ENCODE data around the gene MED1.

The MED1 gene

GRCh38 chr17:39364236-39365025, 86.6 kb downstream of the MED1 start:
- no peak for DNase-seq (ENCODE audit: low read depth in 4 of 4, low spot score in 1 of 4)

- DNase-seq (ENCODE audit: low read depth in 4 of 4, low spot score in 1 of 4): no peak
Observed at GRCh38 chr17:39361064-39361463, 90.0 kb downstream of the MED1 start.

- no peak for DNase-seq (ENCODE audit: low read depth in 4 of 4, low spot score in 1 of 4)
Observed at GRCh38 chr17:39360537-39360936, 90.5 kb downstream of the MED1 start.

- DNase-seq (ENCODE audit: low read depth in 4 of 4, low spot score in 1 of 4): no peak
Observed at GRCh38 chr17:39359994-39360393, 91.1 kb downstream of the MED1 start.

GRCh38 chr17:39357986-39358385, 93.1 kb downstream of the MED1 start:
- no peak for DNase-seq (ENCODE audit: low read depth in 4 of 4, low spot score in 1 of 4)

- no peak for DNase-seq (ENCODE audit: low read depth in 4 of 4, low spot score in 1 of 4)
Observed at GRCh38 chr17:39357488-39357887, 93.6 kb downstream of the MED1 start.

Data from stimulated activated CD4-positive, alpha-beta T cell treated with anti-CD3 and anti-CD28 coated beads, Interleukin-1b, Interleukin-23, amount 100 ng/mL, for 24 hours (primary cell).